IPS-20b (cell line): ENCODE results near the gene FHIT.
A peak's percentile ranks its signal among the peaks of the same experiment; 100 is the strongest.

Experiments used
- H3K27ac ChIP-seq: one replicate; pipeline ENCODE4 v1.5.1; 2013; ENCODE audit warnings: low read length
- H3K27me3 ChIP-seq: 2 replicates; pipeline ENCODE4 v1.6.1; 2013; ENCODE audit warnings: mild to moderate bottlenecking, low read length, inconsistent platforms; ENCODE audit not compliant: insufficient read depth
- H3K36me3 ChIP-seq: 2 replicates; pipeline ENCODE4 v1.6.1; 2013; ENCODE audit warnings: low read depth, mild to moderate bottlenecking, inconsistent platforms, low read length, moderate library complexity; ENCODE audit not compliant: insufficient read depth
- H3K4me1 ChIP-seq: 2 replicates; pipeline ENCODE4 v1.6.1; 2013; ENCODE audit warnings: mild to moderate bottlenecking, control low read depth, inconsistent platforms, low read length, moderate library complexity; ENCODE audit not compliant: insufficient read depth
- H3K4me3 ChIP-seq: 2 replicates; pipeline ENCODE4 v1.5.1; 2013; ENCODE audit warnings: mild to moderate bottlenecking, low read length, inconsistent platforms
- H3K9ac ChIP-seq: 2 replicates; pipeline ENCODE4 v1.6.1; 2013; ENCODE audit warnings: low read depth, mild to moderate bottlenecking, inconsistent platforms, low read length, moderate library complexity
- H3K9me3 ChIP-seq: 2 replicates; pipeline ENCODE4 v1.6.1; 2013; ENCODE audit warnings: mild to moderate bottlenecking, low read depth, low read length, inconsistent platforms; ENCODE audit not compliant: insufficient read depth

The FHIT gene

GRCh38 chr3:60250206-60250605, 1001.0 kb downstream of the FHIT start:
- H3K4me1 ChIP-seq, result no peaks in the 10 kb centered on the region
- H3K27me3 ChIP-seq, result no peaks in the 10 kb centered on the region
- no peak overlapping the region for H3K9ac ChIP-seq
- H3K9me3 ChIP-seq, result peaks cover 6% of the 10 kb centered on the region
- no peak overlapping the region for H3K4me3 ChIP-seq
- H3K27ac ChIP-seq, result no peak overlapping the region
- H3K36me3 ChIP-seq, result no peaks in the 10 kb centered on the region

GRCh38 chr3:60246361-60246760, 1004.9 kb downstream of the FHIT start:
- H3K27me3 ChIP-seq, result no peaks in the 10 kb centered on the region
- H3K36me3 ChIP-seq, result no peaks in the 10 kb centered on the region

GRCh38 chr3:60243456-60243855, 1007.8 kb downstream of the FHIT start:
- H3K36me3 ChIP-seq, result no peaks in the 10 kb centered on the region
- H3K9me3 ChIP-seq, result peaks cover 4% of the 10 kb centered on the region
- no peak overlapping the region for H3K9ac ChIP-seq
- no peaks in the 10 kb centered on the region for H3K27me3 ChIP-seq
- peaks cover 14% of the 10 kb centered on the region; the same call in 1 of the 2 replicates for H3K4me1 ChIP-seq
- no peak overlapping the region for H3K27ac ChIP-seq
- no peak overlapping the region for H3K4me3 ChIP-seq

More at GRCh38 chr3:60246361-60246760, 1004.9 kb downstream of the FHIT start:
- H3K9ac ChIP-seq, result no peak overlapping the region
- peaks cover 6% of the 10 kb centered on the region for H3K9me3 ChIP-seq
- no peak overlapping the region for H3K27ac ChIP-seq
- H3K4me3 ChIP-seq, result no peak overlapping the region
- H3K4me1 ChIP-seq, result peaks cover 3% of the 10 kb centered on the region; the same call in 1 of the 2 replicates

- Histone ChIP-seq H3K4me1 (peaks cover 14% of the 10 kb centered on the region; the same call in 1 of the 2 replicates), H3K9ac (peak overlapping the region; percentile 50; the same call in 1 of the 2 replicates), H3K4me3 (no peak overlapping the region), H3K27ac (no peak overlapping the region), H3K9me3 (no peaks in the 10 kb centered on the region), H3K36me3 (no peaks in the 10 kb centered on the region), H3K27me3 (no peaks in the 10 kb centered on the region)
Measured at GRCh38 chr3:60240492-60240891, 1010.8 kb downstream of the FHIT start.

- Histone ChIP-seq H3K4me1 (peaks cover 14% of the 10 kb centered on the region; the same call in 1 of the 2 replicates), H3K9me3 (no peaks in the 10 kb centered on the region), H3K36me3 (no peaks in the 10 kb centered on the region), H3K9ac (no peak overlapping the region), H3K27ac (no peak overlapping the region), H3K27me3 (no peaks in the 10 kb centered on the region), H3K4me3 (no peak overlapping the region)
Measured at GRCh38 chr3:60238550-60238949, 1012.7 kb downstream of the FHIT start.

- Histone ChIP-seq H3K27me3 (no peaks in the 10 kb centered on the region), H3K4me1 (no peaks in the 10 kb centered on the region), H3K9ac (no peak overlapping the region), H3K27ac (no peak overlapping the region), H3K4me3 (no peak overlapping the region), H3K36me3 (no peaks in the 10 kb centered on the region), H3K9me3 (no peaks in the 10 kb centered on the region)
Measured at GRCh38 chr3:60229502-60229901, 1021.8 kb downstream of the FHIT start.

- Histone ChIP-seq H3K36me3 (no peaks in the 10 kb centered on the region), H3K4me3 (no peak overlapping the region), H3K27ac (no peak overlapping the region), H3K9me3 (no peaks in the 10 kb centered on the region), H3K27me3 (no peaks in the 10 kb centered on the region), H3K4me1 (no peaks in the 10 kb centered on the region), H3K9ac (no peak overlapping the region)
Measured at GRCh38 chr3:60228823-60229222, 1022.4 kb downstream of the FHIT start.

- H3K4me3 ChIP-seq, result no peak overlapping the region
- no peaks in the 10 kb centered on the region for H3K36me3 ChIP-seq
- no peaks in the 10 kb centered on the region for H3K27me3 ChIP-seq
- H3K9ac ChIP-seq, result no peak overlapping the region
- H3K4me1 ChIP-seq, result no peaks in the 10 kb centered on the region
- no peaks in the 10 kb centered on the region for H3K9me3 ChIP-seq
- H3K27ac ChIP-seq, result no peak overlapping the region
Measured at GRCh38 chr3:60226912-60227311, 1024.3 kb downstream of the FHIT start.

GRCh38 chr3:60225848-60226247, 1025.4 kb downstream of the FHIT start:
- H3K9me3 ChIP-seq, result no peaks in the 10 kb centered on the region
- no peaks in the 10 kb centered on the region for H3K27me3 ChIP-seq
- no peak overlapping the region for H3K9ac ChIP-seq
- no peak overlapping the region for H3K4me3 ChIP-seq
- H3K27ac ChIP-seq, result no peak overlapping the region
- no peaks in the 10 kb centered on the region for H3K36me3 ChIP-seq
- H3K4me1 ChIP-seq, result no peaks in the 10 kb centered on the region

- H3K4me1 ChIP-seq, result peaks cover 4% of the 10 kb centered on the region; the same call in 1 of the 2 replicates
- no peak overlapping the region for H3K9ac ChIP-seq
- no peaks in the 10 kb centered on the region for H3K27me3 ChIP-seq
- no peaks in the 10 kb centered on the region for H3K36me3 ChIP-seq
- H3K27ac ChIP-seq, result no peak overlapping the region
- no peaks in the 10 kb centered on the region for H3K9me3 ChIP-seq
- no peak overlapping the region for H3K4me3 ChIP-seq
Measured at GRCh38 chr3:60220768-60221167, 1030.5 kb downstream of the FHIT start.

GRCh38 chr3:60219501-60219900, 1031.8 kb downstream of the FHIT start:
- no peaks in the 10 kb centered on the region for H3K36me3 ChIP-seq
- peaks cover 4% of the 10 kb centered on the region; the same call in 1 of the 2 replicates for H3K4me1 ChIP-seq
- H3K4me3 ChIP-seq, result no peak overlapping the region
- H3K27me3 ChIP-seq, result no peaks in the 10 kb centered on the region
- no peak overlapping the region for H3K27ac ChIP-seq
- H3K9me3 ChIP-seq, result no peaks in the 10 kb centered on the region
- no peak overlapping the region for H3K9ac ChIP-seq

- Histone ChIP-seq H3K36me3 (no peaks in the 10 kb centered on the region), H3K4me1 (peaks cover 4% of the 10 kb centered on the region; the same call in 1 of the 2 replicates), H3K9me3 (no peaks in the 10 kb centered on the region), H3K9ac (no peak overlapping the region), H3K27me3 (no peaks in the 10 kb centered on the region), H3K27ac (no peak overlapping the region), H3K4me3 (no peak overlapping the region)
Measured at GRCh38 chr3:60217156-60217911, 1033.9 kb downstream of the FHIT start.
